HFFc6 (cell line): Measurements from ENCODE around the gene GRAP2. TPM values are rescaled to one million over a fixed set of nuclear protein-coding genes. Genes with fewer than 3 reads are reported as not detected.

ENCODE experiments used
- DNase-seq: peaks from one replicate; pipeline ENCODE4 v3.0.0-alpha.2; 2018
- H3K27ac Mint-ChIP-seq: 2 replicates; pipeline ENCODE4 v1.8.0; 2020; ENCODE audit warnings: mild to moderate bottlenecking, mixed read lengths
- H3K27me3 Mint-ChIP-seq: 2 replicates; pipeline ENCODE4 v1.8.0; 2021; ENCODE audit warnings: mild to moderate bottlenecking, moderate library complexity, mixed read lengths; ENCODE audit not compliant: insufficient read depth
- H3K36me3 Mint-ChIP-seq: 2 replicates; pipeline ENCODE4 v1.8.0; 2021; ENCODE audit warnings: low read depth, mixed read lengths
- H3K4me1 Mint-ChIP-seq: 2 replicates; pipeline ENCODE4 v1.8.0; 2020; ENCODE audit warnings: low read depth, mixed read lengths
- H3K4me3 Mint-ChIP-seq: 2 replicates; pipeline ENCODE4 v1.8.0; 2020; ENCODE audit warnings: mild to moderate bottlenecking, moderate library complexity, mixed read lengths
- H3K9me3 Mint-ChIP-seq: 2 replicates; pipeline ENCODE4 v1.8.0; 2020; ENCODE audit warnings: mild to moderate bottlenecking, mixed read lengths
- CTCF ChIP-seq: fragments of 200-600 bp; sonication (generic); IDR thresholded peaks from 2 replicates; pipeline ENCODE4 v1.5.0; 2021; ENCODE audit warnings: antibody characterized with exemption, mild to moderate bottlenecking
- total RNA-seq, 6 experiments: library from RNA; stranded (reverse); fragmentation: NEBNext Ultra II Directional; extraction: Animal tissue kit (Norgen Biotek cat#: 25700); gene quantifications; 2 replicates in 1 of 6; 3 replicates in 5 of 6; pipeline ENCODE4 v1.2.3, GENCODE V29; 2021

The GRAP2 gene
- total RNA-seq, 6 experiments from 2014 or later = not detected

- Mint-ChIP-seq H3K27ac (no peak overlapping the region), H3K4me1 (no peaks in the 10 kb centered on the region), H3K4me3 (no peak overlapping the region), H3K36me3 (no peaks in the 10 kb centered on the region), H3K27me3 (peaks cover 29% of the 10 kb centered on the region), H3K9me3 (no peaks in the 10 kb centered on the region)
- no peak for TF ChIP-seq CTCF
- no peak for DNase-seq
Observed at GRCh38 chr22:39914584-39914983, 13.7 kb downstream of the GRAP2 start.

- Mint-ChIP-seq H3K4me3 (no peak overlapping the region), H3K27ac (no peak overlapping the region), H3K27me3 (peaks cover 30% of the 10 kb centered on the region), H3K9me3 (no peaks in the 10 kb centered on the region), H3K4me1 (no peaks in the 10 kb centered on the region), H3K36me3 (no peaks in the 10 kb centered on the region)
- DNase-seq = no peak
- no peak for TF ChIP-seq CTCF
Observed at GRCh38 chr22:39915295-39915726, 14.4 kb downstream of the GRAP2 start.

GRCh38 chr22:39916496-39916895 is 15.6 kb downstream of the GRAP2 start:
- no peak for DNase-seq
- H3K9me3 Mint-ChIP-seq = no peaks in the 10 kb centered on the region
- H3K4me3 Mint-ChIP-seq = no peak overlapping the region
- no peak for TF ChIP-seq CTCF
- H3K27me3 Mint-ChIP-seq = peaks cover 30% of the 10 kb centered on the region
- H3K4me1 Mint-ChIP-seq = no peaks in the 10 kb centered on the region
- no peaks in the 10 kb centered on the region for H3K36me3 Mint-ChIP-seq
- H3K27ac Mint-ChIP-seq = no peak overlapping the region

- no peaks in the 10 kb centered on the region for H3K36me3 Mint-ChIP-seq
- TF ChIP-seq CTCF = no peak
- H3K27me3 Mint-ChIP-seq = peaks cover 27% of the 10 kb centered on the region
- no peaks in the 10 kb centered on the region for H3K9me3 Mint-ChIP-seq
- no peaks in the 10 kb centered on the region for H3K4me1 Mint-ChIP-seq
- no peak for DNase-seq
- no peak overlapping the region for H3K4me3 Mint-ChIP-seq
- H3K27ac Mint-ChIP-seq = no peak overlapping the region
Observed at GRCh38 chr22:39917197-39917643, 16.3 kb downstream of the GRAP2 start.

- H3K36me3 Mint-ChIP-seq = no peaks in the 10 kb centered on the region
- no peak overlapping the region for H3K27ac Mint-ChIP-seq
- H3K4me3 Mint-ChIP-seq = no peak overlapping the region
- DNase-seq = no peak
- H3K27me3 Mint-ChIP-seq = peaks cover 23% of the 10 kb centered on the region
- no peaks in the 10 kb centered on the region for H3K9me3 Mint-ChIP-seq
- TF ChIP-seq CTCF = no peak
- H3K4me1 Mint-ChIP-seq = no peaks in the 10 kb centered on the region
Observed at GRCh38 chr22:39917776-39918495, 17.1 kb downstream of the GRAP2 start.
